GM03348 (cell line): ENCODE data around the gene AMMECR1.
A peak's percentile ranks its signal among the peaks of the same experiment; 100 is the strongest.
"Not testable (repeated sequence)": the region's sequence is repeated elsewhere in the genome, so short reads cannot be mapped to it uniquely, and the experiment has no call there.

Experiments used
- DNase-seq: peaks from one replicate; pipeline ENCODE4 v3.0.0; 2012; ENCODE audit warnings: low spot score

Gene AMMECR1

DNA sequence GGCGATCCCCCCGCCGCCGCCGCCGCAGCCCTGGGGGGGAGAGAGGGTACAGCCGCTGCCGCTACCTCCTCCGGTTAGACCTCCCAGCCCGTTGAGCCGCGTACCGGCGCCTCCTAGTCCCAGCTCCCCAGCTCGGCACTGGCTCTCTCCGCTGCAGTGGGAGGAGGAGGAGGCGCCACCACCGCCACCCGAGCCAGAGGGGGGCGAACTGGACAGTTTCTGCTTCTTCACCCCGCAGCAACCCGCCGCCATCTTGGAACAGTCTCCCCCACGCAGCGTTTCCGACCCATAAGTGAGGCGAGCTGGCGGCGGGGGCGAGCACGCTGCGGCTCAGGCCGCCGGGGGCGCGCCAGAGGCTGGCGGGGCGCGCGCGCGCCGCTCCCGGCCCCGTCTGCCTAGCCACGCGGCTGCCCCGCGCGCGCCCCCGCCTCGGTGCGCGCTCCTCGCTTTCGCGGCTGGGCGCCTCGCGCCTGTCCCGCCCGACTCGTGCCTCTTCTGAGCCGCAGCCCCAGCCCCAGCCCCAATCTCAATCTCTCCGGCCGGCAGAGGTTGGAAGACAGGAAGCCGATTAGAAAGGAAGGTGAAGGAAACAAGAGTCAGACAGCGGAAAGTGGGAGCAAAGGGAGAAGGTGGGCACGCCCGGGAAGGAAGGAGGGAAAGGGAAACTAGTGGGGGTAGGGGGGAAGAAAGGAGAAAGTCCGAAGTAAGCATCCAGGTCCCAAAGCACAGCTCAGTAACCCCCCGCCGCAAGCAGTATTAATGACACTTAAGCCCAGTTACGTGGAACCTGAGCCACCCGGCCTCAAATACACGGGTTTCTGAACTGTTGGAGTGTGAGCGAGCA lies at the start of gene AMMECR1:
AMMECR1 (minus strand) TSS at position 266 of the 844 bp plus-strand sequence; CDS start at position 252, 14 bp downstream.
- peak; percentile 93 for DNase-seq

GRCh38 chrX:110363244-110363643 lies 45.4 kb upstream of the AMMECR1 start:
- DNase-seq = no peak

DNA sequence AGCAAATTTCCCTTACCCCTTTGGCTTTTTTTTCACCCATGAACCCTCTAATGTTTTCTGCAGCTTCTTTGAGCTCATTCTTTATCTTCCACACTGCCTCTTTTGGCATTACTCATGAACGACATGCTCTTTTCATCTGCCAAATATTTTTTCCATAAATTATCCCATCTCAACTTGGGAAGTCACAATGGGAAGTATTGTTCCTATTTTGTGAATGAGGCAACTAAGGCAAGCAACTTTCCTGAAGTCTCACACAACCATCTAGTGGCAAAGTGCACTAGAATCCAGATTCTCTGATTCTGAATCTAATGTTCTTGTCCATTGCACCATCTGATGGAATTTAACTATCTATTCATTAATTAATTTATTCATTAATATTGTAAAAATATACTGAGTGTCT lies 41.4 kb upstream of the AMMECR1 start:
- no peak for DNase-seq

- DNase-seq = no peak
Measured at GRCh38 chrX:110358548-110358947, 40.7 kb upstream of the AMMECR1 start, which contains the start of gene RTL9. Gene RTL9 (plus strand): TSS chrX:110358848. CDS start chrX:110450618, 91,770 bp downstream.

- DNase-seq = no peak
Measured at GRCh38 chrX:110346681-110347080, 28.8 kb upstream of the AMMECR1 start.

DNA sequence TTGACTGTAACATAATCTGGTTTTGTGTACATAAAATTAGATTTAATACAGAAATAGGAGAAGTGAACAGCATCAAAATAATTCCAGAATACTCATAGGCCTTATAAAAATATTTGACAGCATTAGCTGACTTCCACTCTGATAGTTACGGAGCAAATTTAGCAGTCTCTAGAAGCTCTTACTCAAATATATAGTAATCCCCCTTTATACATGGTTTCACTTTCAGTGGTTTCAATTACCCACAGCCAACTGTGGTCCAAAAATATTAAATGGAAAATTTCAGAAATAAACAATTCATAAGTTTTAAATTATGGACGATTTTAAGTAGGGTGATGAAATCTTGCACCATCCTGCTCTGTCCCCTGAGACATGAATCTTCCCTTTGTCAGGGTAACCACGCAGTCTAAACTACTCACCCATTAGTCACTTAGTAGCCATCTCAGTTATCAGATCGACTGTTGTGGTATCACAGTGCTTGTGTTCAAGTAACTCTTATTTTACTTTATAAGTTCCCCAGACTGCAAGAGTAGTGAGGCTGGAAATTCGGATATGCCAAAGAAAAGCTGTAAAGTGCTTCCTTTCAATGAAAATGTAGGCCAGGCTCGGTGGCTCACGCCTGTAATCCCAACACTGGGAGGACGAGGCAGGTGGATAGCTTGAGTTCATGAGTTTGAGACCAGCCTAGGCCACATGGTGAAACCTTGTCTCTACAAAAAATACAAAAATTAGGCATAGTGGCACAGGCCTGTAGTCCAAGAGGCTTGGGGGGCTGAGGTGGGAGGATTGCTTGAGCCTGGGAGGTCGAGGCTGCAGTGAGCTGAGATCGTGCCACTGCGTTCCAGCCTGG lies 23.5 kb upstream of the AMMECR1 start:
- DNase-seq = peak; percentile 42

DNA sequence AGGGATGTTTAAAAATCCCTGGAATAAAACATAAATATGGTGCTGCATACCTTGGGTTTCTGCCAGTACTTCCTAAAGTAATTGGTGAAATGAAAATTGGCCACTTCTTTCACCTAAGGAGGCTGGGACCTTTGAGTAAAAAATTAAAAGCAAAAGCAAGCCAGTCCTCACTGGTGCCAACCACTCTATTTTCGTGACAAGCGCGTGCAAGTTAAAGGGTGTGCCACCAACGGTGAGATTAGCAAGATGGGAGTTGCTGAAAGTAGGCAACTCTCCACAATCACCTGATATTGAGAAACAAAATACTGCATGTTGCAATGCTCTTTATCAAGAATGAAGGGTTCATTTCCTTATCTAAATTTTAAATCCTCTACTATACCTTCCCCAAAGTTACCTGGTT lies 21.1 kb upstream of the AMMECR1 start:
- no peak for DNase-seq

- DNase-seq = not testable (repeated sequence)
Measured at GRCh38 chrX:110333458-110333857, 15.6 kb upstream of the AMMECR1 start.

DNA sequence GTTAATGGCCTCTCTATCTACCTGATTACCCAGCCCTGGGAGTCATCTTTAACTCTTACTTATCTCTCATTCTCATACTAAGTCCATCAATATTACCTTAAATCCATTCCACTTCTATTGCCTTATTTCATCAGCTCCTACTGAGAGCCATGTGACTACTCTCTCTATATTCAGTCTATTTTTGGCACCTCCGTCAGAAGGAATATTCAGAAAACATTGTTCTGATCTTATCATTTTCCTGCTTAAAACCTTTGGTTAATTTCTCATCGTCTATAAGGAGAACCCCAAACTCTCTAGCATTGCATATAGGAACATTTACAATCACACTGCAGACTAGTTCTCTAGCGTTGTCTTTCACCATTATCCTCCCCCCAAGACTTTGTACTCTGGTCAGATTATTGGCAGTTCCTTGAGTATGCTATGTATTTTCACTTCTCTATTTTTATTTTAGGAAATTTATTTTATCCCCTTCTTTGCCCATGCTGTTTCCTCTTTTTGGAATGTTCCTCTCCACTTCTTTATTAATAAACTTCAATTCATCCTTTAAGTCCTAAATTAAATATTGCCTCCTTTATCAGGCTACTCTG lies 13.7 kb upstream of the AMMECR1 start:
- no peak for DNase-seq

- not testable (repeated sequence) for DNase-seq
Measured at GRCh38 chrX:110328613-110329012, 10.7 kb upstream of the AMMECR1 start.

- no peak for DNase-seq
Measured at GRCh38 chrX:110327336-110327735, 9.5 kb upstream of the AMMECR1 start.

GRCh38 chrX:110326712-110327111 lies 8.8 kb upstream of the AMMECR1 start:
- no peak for DNase-seq

GRCh38 chrX:110322603-110323002 lies 4.7 kb upstream of the AMMECR1 start:
- DNase-seq = peak; percentile 26

DNA sequence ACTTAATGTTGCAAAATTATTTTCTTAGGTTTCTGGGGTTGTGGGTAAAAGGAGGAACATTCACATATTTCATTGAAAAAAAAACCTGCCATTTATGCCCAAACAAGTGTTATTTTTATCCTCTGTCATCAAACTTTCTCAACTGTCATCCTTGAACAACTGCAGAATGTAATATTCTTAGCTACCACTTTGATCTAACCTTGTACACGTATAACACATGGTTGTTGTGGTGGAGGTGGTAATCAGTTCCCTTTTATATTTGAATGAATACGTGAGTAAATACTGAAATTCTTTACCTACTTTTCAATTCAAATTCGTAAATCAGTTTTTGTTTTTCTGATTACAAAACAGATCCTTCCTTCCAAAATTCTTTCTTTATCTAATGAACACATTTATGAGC lies 3.8 kb upstream of the AMMECR1 start:
- DNase-seq = no peak

DNA sequence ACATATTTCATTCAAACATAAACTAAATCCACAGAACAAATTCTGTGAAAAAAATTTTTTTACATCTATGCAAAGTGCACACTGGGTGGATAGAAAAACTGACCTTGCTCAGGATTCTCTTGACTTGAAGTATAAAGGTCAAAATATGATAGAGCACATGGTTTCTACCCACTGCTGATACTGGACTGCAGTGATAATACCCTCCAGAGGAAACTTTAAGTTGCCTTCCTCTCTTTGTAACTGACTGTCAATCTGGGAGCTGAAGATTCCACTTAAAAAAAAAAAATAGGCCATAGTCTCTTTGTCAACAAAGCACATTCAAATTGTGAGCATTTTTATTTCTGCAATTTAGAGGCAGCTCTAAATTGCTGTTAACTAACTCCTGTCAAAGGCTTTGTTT lies 3.2 kb upstream of the AMMECR1 start:
- DNase-seq = no peak

- no peak for DNase-seq
Measured at GRCh38 chrX:110320381-110320987, 2.6 kb upstream of the AMMECR1 start.

GRCh38 chrX:110318664-110318968 lies 731 bp upstream of the AMMECR1 start:
- no peak for DNase-seq

- peak; percentile 25 for DNase-seq
Measured at GRCh38 chrX:110317061-110317819, 645 bp downstream of the AMMECR1 start.

GRCh38 chrX:110316351-110317060 lies 1.4 kb downstream of the AMMECR1 start:
- peak; percentile 5 for DNase-seq

GRCh38 chrX:110315551-110315950 lies 2.3 kb downstream of the AMMECR1 start:
- no peak for DNase-seq
